Measurements from ENCODE around the gene SGPL1.

The SGPL1 gene

DNA sequence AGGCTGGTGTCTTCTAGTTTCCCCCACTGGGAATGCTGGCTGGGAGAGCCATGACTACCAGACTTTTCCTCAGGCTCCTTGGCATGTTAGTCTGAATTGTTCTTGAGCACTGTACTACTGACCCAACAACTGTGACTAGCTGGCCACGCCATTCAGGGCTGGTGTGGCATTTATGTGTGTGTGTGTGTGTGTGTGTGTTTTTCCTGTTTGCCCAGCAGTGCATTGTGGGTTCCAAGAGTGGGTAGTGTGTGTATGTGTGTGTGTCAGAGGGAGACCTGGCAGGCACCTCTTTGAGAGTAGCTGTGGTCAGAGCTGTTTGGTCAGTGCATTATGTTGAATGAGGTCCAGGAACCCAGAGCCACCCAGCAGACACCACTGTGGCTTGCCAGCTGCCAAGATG is 63.5 kb downstream of the SGPL1 start:
- no peak overlapping the region for H3K4me2 ChIP-seq (ENCODE audit: low read length)
- H4K12ac ChIP-seq (ENCODE audit: low read depth, low read length): no peak overlapping the region
- WGBS (ENCODE audit: extremely low coverage, insufficient coverage, insufficient read length): no CpG with 5 or more reads among the region's 1 CpG
- H3K4me3 ChIP-seq (ENCODE audit: low read depth, low read length): no peak overlapping the region
- H2AK5ac ChIP-seq (ENCODE audit: low read length): no peak overlapping the region
- no peak overlapping the region for H3K4ac ChIP-seq (ENCODE audit: low read depth, low read length)
- H4K91ac ChIP-seq (ENCODE audit: low read depth, low read length): no peak overlapping the region
- no peaks in the 10 kb centered on the region for H3K79me1 ChIP-seq (ENCODE audit: low read length)
- no peak overlapping the region for H2AFZ ChIP-seq (ENCODE audit: insufficient read depth, low read length, poor library complexity)
- DNase-seq: no peak
- no peak overlapping the region for H3K18ac ChIP-seq (ENCODE audit: low read length)
- H3K14ac ChIP-seq (ENCODE audit: low read length): no peak overlapping the region
- no peak overlapping the region for H3K27ac ChIP-seq (ENCODE audit: low read depth, low read length)
- peaks cover 19 to 42% of the 10 kb centered on the region in 2 experiments for H3K36me3 ChIP-seq (ENCODE audit: control insufficient read depth in 1 of 2, insufficient read depth in 2 of 2, low read length in 2 of 2)
- H2BK12ac ChIP-seq (ENCODE audit: low read length): no peak overlapping the region
- H3K23ac ChIP-seq (ENCODE audit: low read length): no peak overlapping the region
- no peaks in the 10 kb centered on the region for H3K4me1 ChIP-seq (ENCODE audit: control insufficient read depth in 1 of 2, insufficient read depth in 2 of 2, low read length in 2 of 2)
- no peak overlapping the region for H4K8ac ChIP-seq (ENCODE audit: low read depth, low read length)
- no peak overlapping the region for H2BK120ac ChIP-seq (ENCODE audit: insufficient read depth, low read length, poor library complexity)
- no peaks in the 10 kb centered on the region for H3K27me3 ChIP-seq (ENCODE audit: insufficient read depth, low read length)
- no peak overlapping the region for H3K9ac ChIP-seq (ENCODE audit: low read length)
- no peak overlapping the region for H2BK5ac ChIP-seq (ENCODE audit: low read depth, low read length, poor library complexity)
- H3K79me2 ChIP-seq (ENCODE audit: control insufficient read depth, insufficient read depth, low read length, poor library complexity): no peaks in the 10 kb centered on the region
- no peaks in the 10 kb centered on the region for H3K9me3 ChIP-seq (ENCODE audit: insufficient read depth, low read depth, low read length)

DNA sequence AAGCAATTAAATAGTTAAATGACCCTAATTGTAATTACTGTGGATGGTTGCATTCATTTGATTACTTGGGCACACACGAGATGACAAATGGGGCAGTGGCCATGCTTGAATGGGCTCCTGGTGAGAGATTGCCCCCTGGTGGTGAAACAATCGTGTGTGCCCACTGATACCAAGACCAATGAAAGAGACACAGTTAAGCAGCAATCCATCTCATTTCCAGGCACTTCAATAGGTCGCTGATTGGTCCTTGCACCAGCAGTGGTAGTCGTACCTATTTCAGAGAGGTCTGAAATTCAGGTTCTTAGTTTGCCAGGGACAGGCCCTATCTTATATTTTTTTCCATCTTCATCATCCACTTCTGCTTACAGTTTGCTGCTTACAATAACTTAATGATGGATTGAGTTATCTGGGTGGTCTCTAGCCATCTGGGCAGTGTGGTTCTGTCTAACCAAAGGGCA is 64.4 kb downstream of the SGPL1 start:
- no CpG with 5 or more reads among the region's 4 CpGs for WGBS (ENCODE audit: extremely low coverage, insufficient coverage, insufficient read length)

DNA sequence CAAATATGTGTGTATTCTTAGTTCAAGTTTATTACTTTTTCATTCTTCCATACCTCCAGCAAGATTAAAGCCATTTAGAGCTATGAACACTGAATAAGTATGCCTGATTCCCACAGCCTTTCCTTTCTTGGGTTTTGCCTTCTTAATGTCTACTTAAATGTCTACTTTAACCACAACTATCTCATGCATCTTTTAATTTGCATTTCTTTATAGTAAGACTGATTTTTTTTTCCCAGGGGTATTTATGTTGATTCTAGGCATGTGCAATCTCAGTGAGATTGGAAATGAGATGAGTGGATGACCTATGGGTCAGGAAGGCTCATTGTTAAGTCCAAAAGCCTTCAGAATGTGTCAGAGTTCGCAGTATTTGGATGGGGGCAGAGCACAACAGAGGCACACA is 69.0 kb downstream of the SGPL1 start:
- DNase-seq: no peak
- Histone ChIP-seq H3K4me3 (ENCODE audit: low read depth, low read length) (no peak overlapping the region), H2AK5ac (ENCODE audit: low read length) (no peak overlapping the region), H4K12ac (ENCODE audit: low read depth, low read length) (no peak overlapping the region), H3K79me1 (ENCODE audit: low read length) (peaks cover 5% of the 10 kb centered on the region), H2AFZ (ENCODE audit: insufficient read depth, low read length, poor library complexity) (no peak overlapping the region), H3K4me1 (ENCODE audit: control insufficient read depth in 1 of 2, insufficient read depth in 2 of 2, low read length in 2 of 2) (no peaks in the 10 kb centered on the region), H3K27ac (ENCODE audit: low read depth, low read length) (no peak overlapping the region), H3K14ac (ENCODE audit: low read length) (no peak overlapping the region), H3K4ac (ENCODE audit: low read depth, low read length) (no peak overlapping the region), H3K79me2 (ENCODE audit: control insufficient read depth, insufficient read depth, low read length, poor library complexity) (peaks cover 2% of the 10 kb centered on the region), H3K9me3 (ENCODE audit: insufficient read depth, low read depth, low read length) (no peaks in the 10 kb centered on the region), H2BK5ac (ENCODE audit: low read depth, low read length, poor library complexity) (no peak overlapping the region), H3K18ac (ENCODE audit: low read length) (no peak overlapping the region), H3K27me3 (ENCODE audit: insufficient read depth, low read length) (no peaks in the 10 kb centered on the region), H3K23ac (ENCODE audit: low read length) (no peak overlapping the region), H3K9ac (ENCODE audit: low read length) (no peak overlapping the region), H4K91ac (ENCODE audit: low read depth, low read length) (no peak overlapping the region), H2BK12ac (ENCODE audit: low read length) (no peak overlapping the region), H2BK120ac (ENCODE audit: insufficient read depth, low read length, poor library complexity) (no peak overlapping the region), H3K36me3 (ENCODE audit: control insufficient read depth in 1 of 2, insufficient read depth in 2 of 2, low read length in 2 of 2) (peaks cover 4 to 18% of the 10 kb centered on the region in 2 experiments), H3K4me2 (ENCODE audit: low read length) (no peak overlapping the region), H4K8ac (ENCODE audit: low read depth, low read length) (no peak overlapping the region)
- no CpG with 5 or more reads among the region's 1 CpG for WGBS (ENCODE audit: extremely low coverage, insufficient coverage, insufficient read length)

More for the DNA sequence above, 64.4 kb downstream of the SGPL1 start:
- Histone ChIP-seq H3K79me1 (ENCODE audit: low read length) (no peaks in the 10 kb centered on the region), H3K4me1 (ENCODE audit: control insufficient read depth in 1 of 2, insufficient read depth in 2 of 2, low read length in 2 of 2) (no peaks in the 10 kb centered on the region), H3K27ac (ENCODE audit: low read depth, low read length) (no peak overlapping the region), H2BK120ac (ENCODE audit: insufficient read depth, low read length, poor library complexity) (no peak overlapping the region), H2AFZ (ENCODE audit: insufficient read depth, low read length, poor library complexity) (no peak overlapping the region), H3K4ac (ENCODE audit: low read depth, low read length) (no peak overlapping the region), H4K91ac (ENCODE audit: low read depth, low read length) (no peak overlapping the region), H3K14ac (ENCODE audit: low read length) (no peak overlapping the region), H3K23ac (ENCODE audit: low read length) (no peak overlapping the region), H4K12ac (ENCODE audit: low read depth, low read length) (no peak overlapping the region), H3K36me3 (ENCODE audit: control insufficient read depth in 1 of 2, insufficient read depth in 2 of 2, low read length in 2 of 2) (peaks cover 19 to 44% of the 10 kb centered on the region in 2 experiments), H2BK5ac (ENCODE audit: low read depth, low read length, poor library complexity) (no peak overlapping the region), H3K9me3 (ENCODE audit: insufficient read depth, low read depth, low read length) (no peaks in the 10 kb centered on the region), H2AK5ac (ENCODE audit: low read length) (no peak overlapping the region), H2BK12ac (ENCODE audit: low read length) (no peak overlapping the region), H3K79me2 (ENCODE audit: control insufficient read depth, insufficient read depth, low read length, poor library complexity) (no peaks in the 10 kb centered on the region), H4K8ac (ENCODE audit: low read depth, low read length) (no peak overlapping the region), H3K27me3 (ENCODE audit: insufficient read depth, low read length) (no peaks in the 10 kb centered on the region), H3K4me2 (ENCODE audit: low read length) (no peak overlapping the region), H3K18ac (ENCODE audit: low read length) (no peak overlapping the region), H3K9ac (ENCODE audit: low read length) (no peak overlapping the region), H3K4me3 (ENCODE audit: low read depth, low read length) (no peak overlapping the region)
- peak; percentile 73 to 86 for DNase-seq

DNA sequence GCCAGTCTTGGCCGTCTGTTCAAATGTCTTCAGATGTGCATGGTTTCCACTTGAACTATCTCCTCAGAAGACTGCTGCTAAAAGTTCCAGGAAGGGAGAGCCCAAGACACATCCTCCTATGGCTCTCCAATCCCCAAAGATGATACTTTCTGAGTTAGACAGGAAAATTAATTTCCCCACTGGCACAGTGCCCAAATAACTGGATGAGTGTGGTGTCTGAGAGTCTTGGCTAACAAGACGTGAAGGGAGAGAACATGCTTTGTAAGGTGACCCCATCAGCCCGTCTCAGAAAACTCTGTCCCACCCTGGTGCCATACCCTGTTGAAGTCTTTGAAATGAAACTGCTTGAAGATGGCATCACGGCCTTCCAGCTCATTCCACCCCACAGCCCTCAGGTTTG is 69.7 kb downstream of the SGPL1 start:
- no peak overlapping the region for H3K23ac ChIP-seq (ENCODE audit: low read length)
- WGBS (ENCODE audit: extremely low coverage, insufficient coverage, insufficient read length): no CpG with 5 or more reads among the region's 4 CpGs
- no peak overlapping the region for H2BK120ac ChIP-seq (ENCODE audit: insufficient read depth, low read length, poor library complexity)
- no peaks in the 10 kb centered on the region for H3K4me1 ChIP-seq (ENCODE audit: control insufficient read depth in 1 of 2, insufficient read depth in 2 of 2, low read length in 2 of 2)
- no peak overlapping the region for H3K27ac ChIP-seq (ENCODE audit: low read depth, low read length)
- no peak overlapping the region for H4K12ac ChIP-seq (ENCODE audit: low read depth, low read length)
- H4K8ac ChIP-seq (ENCODE audit: low read depth, low read length): no peak overlapping the region
- no peak overlapping the region for H3K9ac ChIP-seq (ENCODE audit: low read length)
- H3K79me1 ChIP-seq (ENCODE audit: low read length): peaks cover 5% of the 10 kb centered on the region
- H3K9me3 ChIP-seq (ENCODE audit: insufficient read depth, low read depth, low read length): no peaks in the 10 kb centered on the region
- H3K36me3 ChIP-seq (ENCODE audit: control insufficient read depth in 1 of 2, insufficient read depth in 2 of 2, low read length in 2 of 2): peaks cover 4 to 18% of the 10 kb centered on the region in 2 experiments
- no peak overlapping the region for H3K18ac ChIP-seq (ENCODE audit: low read length)
- no peaks in the 10 kb centered on the region for H3K27me3 ChIP-seq (ENCODE audit: insufficient read depth, low read length)
- peaks cover 2% of the 10 kb centered on the region for H3K79me2 ChIP-seq (ENCODE audit: control insufficient read depth, insufficient read depth, low read length, poor library complexity)
- DNase-seq: no peak
- H3K14ac ChIP-seq (ENCODE audit: low read length): no peak overlapping the region
- H4K91ac ChIP-seq (ENCODE audit: low read depth, low read length): no peak overlapping the region
- H2BK5ac ChIP-seq (ENCODE audit: low read depth, low read length, poor library complexity): no peak overlapping the region
- H3K4me2 ChIP-seq (ENCODE audit: low read length): no peak overlapping the region
- H3K4me3 ChIP-seq (ENCODE audit: low read depth, low read length): no peak overlapping the region
- H2AK5ac ChIP-seq (ENCODE audit: low read length): no peak overlapping the region
- no peak overlapping the region for H2BK12ac ChIP-seq (ENCODE audit: low read length)
- H3K4ac ChIP-seq (ENCODE audit: low read depth, low read length): no peak overlapping the region
- H2AFZ ChIP-seq (ENCODE audit: insufficient read depth, low read length, poor library complexity): no peak overlapping the region

Data from trophoblast cell (in vitro differentiated cells and primary cell).